GM21737 (cell line): ENCODE results near the gene MRO.
"Not testable (repeated sequence)": the region's sequence is repeated elsewhere in the genome, so short reads cannot be mapped to it uniquely, and the experiment has no call there.

ENCODE experiments used
- ATAC-seq: cut with Tn5 transposase; IDR thresholded peaks from one replicate; pipeline ENCODE4 v1.9.1; 2021; ENCODE audit warnings: mild to moderate bottlenecking, moderate library complexity; ENCODE audit not compliant: unreplicated experiment

Gene MRO

GRCh38 chr18:50793641-50794565 lies 25.9 kb downstream of the MRO start:
- no peak for ATAC-seq

- ATAC-seq = no peak
These were observed 26.9 kb downstream of the MRO start for GRCh38 chr18:50792885-50793284.

GRCh38 chr18:50791599-50792438 lies 28.0 kb downstream of the MRO start:
- no peak for ATAC-seq

GRCh38 chr18:50790948-50791347 lies 28.9 kb downstream of the MRO start:
- ATAC-seq = no peak

- no peak for ATAC-seq
These were observed 29.6 kb downstream of the MRO start for GRCh38 chr18:50790241-50790640.

- no peak for ATAC-seq
These were observed 31.5 kb downstream of the MRO start for GRCh38 chr18:50788284-50788683.

GRCh38 chr18:50786864-50787263 lies 33.0 kb downstream of the MRO start:
- ATAC-seq = no peak

GRCh38 chr18:50783553-50783952 lies 36.3 kb downstream of the MRO start:
- no peak for ATAC-seq

GRCh38 chr18:50779021-50779420 lies 40.8 kb downstream of the MRO start:
- not testable (repeated sequence) for ATAC-seq

GRCh38 chr18:50776383-50776782 lies 43.4 kb downstream of the MRO start:
- ATAC-seq = no peak

- ATAC-seq = no peak
These were observed 44.1 kb downstream of the MRO start for GRCh38 chr18:50775726-50776125.

GRCh38 chr18:50775207-50775606 lies 44.6 kb downstream of the MRO start:
- ATAC-seq = no peak

GRCh38 chr18:50769463-50769862 lies 50.4 kb downstream of the MRO start:
- no peak for ATAC-seq

- ATAC-seq = no peak
These were observed 62.5 kb downstream of the MRO start for GRCh38 chr18:50757358-50757757.

- ATAC-seq = no peak
These were observed 65.5 kb downstream of the MRO start for GRCh38 chr18:50754297-50754696.

- no peak for ATAC-seq
These were observed 66.5 kb downstream of the MRO start for GRCh38 chr18:50753311-50753710.

- ATAC-seq = no peak
These were observed 67.9 kb downstream of the MRO start for GRCh38 chr18:50751947-50752346.

GRCh38 chr18:50751490-50751889 lies 68.3 kb downstream of the MRO start:
- ATAC-seq = no peak

- no peak for ATAC-seq
These were observed 69.3 kb downstream of the MRO start for GRCh38 chr18:50750546-50750945.

GRCh38 chr18:50749945-50750344 lies 69.9 kb downstream of the MRO start:
- ATAC-seq = no peak

- no peak for ATAC-seq
These were observed 70.4 kb downstream of the MRO start for GRCh38 chr18:50749421-50749820.
